ENCODE measurements around the gene PNPLA6.

Gene PNPLA6

DNA sequence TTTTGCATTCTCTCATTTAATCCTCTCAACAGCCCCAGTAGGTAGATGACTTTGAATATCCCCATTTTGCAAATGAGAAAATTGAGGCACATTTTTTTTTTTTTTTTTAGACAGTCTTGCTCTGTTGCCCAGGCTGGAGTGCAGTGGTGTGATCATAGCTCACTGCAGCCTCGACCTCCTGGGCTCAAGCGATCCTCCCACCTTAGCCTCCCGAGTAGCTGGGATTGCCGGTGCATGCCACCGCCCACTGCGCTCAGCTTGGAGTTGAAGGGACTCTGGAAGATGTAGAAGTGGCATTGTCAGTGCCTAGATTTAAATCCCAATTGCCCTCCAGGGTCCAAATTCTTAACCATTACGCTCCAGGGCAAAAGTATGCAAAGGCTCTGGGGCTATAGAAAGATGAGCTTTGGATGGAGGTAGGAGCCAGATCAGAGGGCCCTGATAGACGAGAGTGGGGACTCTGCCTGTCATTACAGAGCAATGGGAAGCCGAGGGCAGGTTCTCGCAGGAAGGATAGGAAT, 13.9 kb upstream of the PNPLA6 start:
- WGBS (ENCODE audit: insufficient coverage): 91% methylated on average over 6 of the region's 10 CpGs
- H3K4me3 ChIP-seq (ENCODE audit: control insufficient read depth in 1 of 7, extremely low read depth in 1 of 7, insufficient read depth in 4 of 7, low read depth in 2 of 7, low read length in 6 of 7): peak overlapping the region in 5 of 7 experiments; percentile 52 to 80 (median 75)
- H3K9me3 ChIP-seq (ENCODE audit: control extremely low read depth in 1 of 5, control insufficient read depth in 4 of 5, insufficient read depth in 2 of 5, low read depth in 1 of 5, low read length in 4 of 5): no peaks in the 10 kb centered on the region
- no peak overlapping the region for H3K27ac ChIP-seq (ENCODE audit: insufficient read depth in 1 of 2, low read depth in 1 of 2, low read length in 2 of 2, poor library complexity in 1 of 2, severe bottlenecking in 2 of 2)
- H3K36me3 ChIP-seq (ENCODE audit: control insufficient read depth in 4 of 4, insufficient read depth in 4 of 4, low read length in 3 of 4): peaks cover 0 to 13% (median 4%) of the 10 kb centered on the region in 4 experiments
- peaks cover 3 to 26% (median 22%) of the 10 kb centered on the region in 4 experiments for H3K4me1 ChIP-seq (ENCODE audit: control extremely low read depth in 1 of 4, control insufficient read depth in 4 of 4, insufficient read depth in 4 of 4, low read length in 3 of 4)
- POLR2A ChIA-PET: no interaction called here
- H3K27me3 ChIP-seq (replicated peaks in 2 of 5; ENCODE audit: control insufficient read depth in 4 of 5, insufficient read depth in 5 of 5, low read length in 4 of 5): no peaks in the 10 kb centered on the region
- DNase-seq: no peak
- CTCF ChIA-PET: interaction anchor here (0.7 to 2.5 kb wide), 5 partner anchors 12 to 258 kb away, joined by 3 to 8 read pairs (median 4); a partner anchor contains a TSS

DNA sequence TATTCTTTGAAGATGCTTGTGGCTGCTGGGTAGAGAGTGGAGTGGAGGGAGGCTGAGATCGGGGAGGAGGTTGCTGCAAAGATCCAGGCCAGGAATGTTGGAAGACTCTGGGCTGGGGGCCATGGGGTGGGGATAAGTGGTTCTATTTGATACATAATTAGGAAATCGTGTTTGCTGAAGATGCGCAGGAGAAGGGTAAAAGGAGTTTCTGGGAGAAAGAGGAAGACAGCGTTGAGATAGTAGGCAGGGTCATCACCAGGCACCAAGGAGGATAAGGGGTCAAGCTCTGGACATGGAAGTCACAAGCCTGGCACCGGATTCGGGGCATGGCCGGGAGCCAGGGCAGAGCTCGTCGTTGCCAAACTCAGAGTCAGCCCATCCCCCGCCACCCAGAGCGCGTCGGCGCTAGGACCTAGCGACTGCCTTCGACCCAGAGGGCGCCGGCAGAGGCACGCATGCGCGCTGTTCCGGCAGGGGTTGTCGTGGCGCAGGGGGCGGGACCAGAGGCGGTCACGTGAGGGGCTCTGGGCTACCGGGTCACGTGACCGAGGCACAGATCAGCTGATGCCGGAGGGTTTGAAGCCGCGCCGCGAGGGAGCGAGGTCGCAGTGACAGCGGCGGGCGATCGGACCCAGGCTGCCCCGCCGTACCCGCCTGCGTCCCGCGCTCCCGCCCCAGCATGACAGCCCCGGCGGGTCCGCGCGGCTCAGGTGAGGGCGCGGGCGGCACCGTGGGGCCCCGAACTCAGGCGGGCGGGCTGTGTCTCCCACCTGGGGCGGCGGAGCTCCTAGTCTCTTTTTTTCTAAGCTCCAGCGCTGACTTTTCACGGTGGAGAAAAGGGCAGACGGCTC, 13.2 kb upstream of the PNPLA6 start, which contains the start of gene MCOLN1:
Gene MCOLN1, plus strand, starts transcription at position 553 of the 851 bp plus-strand sequence. Its CDS starts 127 bp downstream, at position 680.
- Histone ChIP-seq H3K9me3 (ENCODE audit: control extremely low read depth in 1 of 5, control insufficient read depth in 4 of 5, insufficient read depth in 2 of 5, low read depth in 1 of 5, low read length in 4 of 5) (no peaks in the 10 kb centered on the region), H3K27ac (ENCODE audit: insufficient read depth in 1 of 2, low read depth in 1 of 2, low read length in 2 of 2, poor library complexity in 1 of 2, severe bottlenecking in 2 of 2) (peak within 1 kb of the TSS in 1 of 2 experiments; percentile 43), H3K36me3 (ENCODE audit: control insufficient read depth in 4 of 4, insufficient read depth in 4 of 4, low read length in 3 of 4) (peaks cover 0 to 13% (median 4%) of the 10 kb centered on the region in 4 experiments), H3K27me3 (replicated peaks in 2 of 5; ENCODE audit: control insufficient read depth in 4 of 5, insufficient read depth in 5 of 5, low read length in 4 of 5) (no peaks in the 10 kb centered on the region), H3K4me1 (ENCODE audit: control extremely low read depth in 1 of 4, control insufficient read depth in 4 of 4, insufficient read depth in 4 of 4, low read length in 3 of 4) (peaks cover 3 to 24% (median 20%) of the 10 kb centered on the region in 4 experiments), H3K4me3 (ENCODE audit: control insufficient read depth in 1 of 7, extremely low read depth in 1 of 7, insufficient read depth in 4 of 7, low read depth in 2 of 7, low read length in 6 of 7) (peak within 1 kb of the TSS; percentile 34 to 80 (median 70))
- ChIA-PET POLR2A (no interaction called here), CTCF (interaction anchor here (0.7 to 2.5 kb wide), 7 partner anchors 11 to 407 kb away, joined by 3 to 8 read pairs (median 3); a partner anchor contains a TSS)
- 2% methylated on average over 59 of the region's 65 CpGs for WGBS (ENCODE audit: insufficient coverage)
- DNase-seq: peak; percentile 94 to 98 (median 96)

DNA sequence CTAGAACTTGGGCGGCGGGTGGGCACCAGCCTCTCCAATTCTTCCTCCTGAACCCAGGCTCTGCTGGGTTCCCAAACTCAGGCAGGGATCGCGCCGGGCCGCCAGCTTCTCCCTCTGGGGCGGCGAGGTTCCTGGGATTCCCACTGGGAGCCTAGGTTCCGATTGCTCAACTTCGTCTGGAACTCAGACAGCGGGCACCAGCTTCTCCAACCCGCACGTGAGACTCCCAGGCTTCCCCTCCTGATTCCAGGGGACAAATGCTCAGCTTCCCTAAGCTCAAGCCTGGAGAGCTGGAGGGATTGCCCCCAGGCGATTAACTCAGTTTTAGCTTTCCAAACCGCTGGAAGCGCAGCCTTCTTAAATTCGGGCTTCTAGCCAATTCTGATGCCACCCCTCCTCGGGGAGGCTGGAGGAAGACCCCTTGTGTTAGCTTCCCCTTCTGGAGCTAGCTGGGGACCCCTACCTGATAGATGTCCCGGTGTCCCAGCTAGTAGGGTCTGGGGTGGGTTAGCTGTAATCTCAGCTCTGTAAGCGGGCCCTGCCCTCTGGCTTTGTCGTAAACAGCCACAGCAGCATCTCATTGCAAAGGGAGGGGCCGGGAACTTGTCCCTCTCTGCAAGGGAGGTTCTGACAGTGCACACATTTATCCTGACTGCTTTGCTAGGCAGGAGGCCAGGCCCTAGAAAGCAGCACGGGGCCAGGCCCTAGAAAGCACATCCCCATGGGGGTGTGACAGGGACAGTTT, 12.4 kb upstream of the PNPLA6 start:
- ChIA-PET POLR2A (no interaction called here), CTCF (interaction anchor here (1.0 to 2.5 kb wide), 7 partner anchors 10 to 406 kb away, joined by 3 to 8 read pairs (median 4); partner anchors contain the start of gene PNPLA6)
- peaks cover 0 to 13% (median 4%) of the 10 kb centered on the region in 4 experiments for H3K36me3 ChIP-seq (ENCODE audit: control insufficient read depth in 4 of 4, insufficient read depth in 4 of 4, low read length in 3 of 4)
- WGBS (ENCODE audit: insufficient coverage): 15% methylated on average over 21 of the region's 23 CpGs
- no peaks in the 10 kb centered on the region for H3K9me3 ChIP-seq (ENCODE audit: control extremely low read depth in 1 of 5, control insufficient read depth in 4 of 5, insufficient read depth in 2 of 5, low read depth in 1 of 5, low read length in 4 of 5)
- peaks cover 3 to 32% (median 24%) of the 10 kb centered on the region in 4 experiments for H3K4me1 ChIP-seq (ENCODE audit: control extremely low read depth in 1 of 4, control insufficient read depth in 4 of 4, insufficient read depth in 4 of 4, low read length in 3 of 4)
- H3K27me3 ChIP-seq (replicated peaks in 2 of 5; ENCODE audit: control insufficient read depth in 4 of 5, insufficient read depth in 5 of 5, low read length in 4 of 5): no peaks in the 10 kb centered on the region
- H3K27ac ChIP-seq (ENCODE audit: insufficient read depth in 1 of 2, low read depth in 1 of 2, low read length in 2 of 2, poor library complexity in 1 of 2, severe bottlenecking in 2 of 2): peak overlapping the region in 1 of 2 experiments; percentile 43
- H3K4me3 ChIP-seq (ENCODE audit: control insufficient read depth in 1 of 7, extremely low read depth in 1 of 7, insufficient read depth in 4 of 7, low read depth in 2 of 7, low read length in 6 of 7): peak overlapping the region; percentile 34 to 80 (median 70)
- no peak for DNase-seq

DNA sequence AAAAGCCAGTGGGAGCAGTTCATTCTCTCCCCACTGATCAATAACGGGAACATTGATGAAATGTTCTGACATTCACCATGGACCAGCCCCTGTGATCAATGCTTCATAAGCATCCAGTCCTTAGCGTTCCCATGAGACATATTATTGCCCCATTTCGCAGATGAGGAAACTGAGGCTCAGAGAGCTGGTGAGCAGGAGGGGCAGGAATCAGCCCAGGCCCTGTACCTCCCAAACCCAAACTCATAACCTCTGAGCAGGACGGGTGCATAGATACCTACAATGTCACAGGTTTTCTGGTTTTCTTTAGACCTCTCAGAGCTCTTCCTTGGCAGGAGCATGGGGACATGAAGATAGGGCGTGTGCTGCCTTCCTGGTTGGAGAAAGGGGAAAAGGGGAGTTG, 11.0 kb upstream of the PNPLA6 start:
- Histone ChIP-seq H3K9me3 (ENCODE audit: control extremely low read depth in 1 of 5, control insufficient read depth in 4 of 5, insufficient read depth in 2 of 5, low read depth in 1 of 5, low read length in 4 of 5) (no peaks in the 10 kb centered on the region), H3K27ac (ENCODE audit: insufficient read depth in 1 of 2, low read depth in 1 of 2, low read length in 2 of 2, poor library complexity in 1 of 2, severe bottlenecking in 2 of 2) (no peak overlapping the region), H3K4me1 (ENCODE audit: control extremely low read depth in 1 of 4, control insufficient read depth in 4 of 4, insufficient read depth in 4 of 4, low read length in 3 of 4) (peaks cover 3 to 34% (median 25%) of the 10 kb centered on the region in 4 experiments), H3K4me3 (ENCODE audit: control insufficient read depth in 1 of 7, extremely low read depth in 1 of 7, insufficient read depth in 4 of 7, low read depth in 2 of 7, low read length in 6 of 7) (no peak overlapping the region), H3K27me3 (replicated peaks in 2 of 5; ENCODE audit: control insufficient read depth in 4 of 5, insufficient read depth in 5 of 5, low read length in 4 of 5) (no peaks in the 10 kb centered on the region), H3K36me3 (ENCODE audit: control insufficient read depth in 4 of 4, insufficient read depth in 4 of 4, low read length in 3 of 4) (peaks cover 0 to 14% (median 7%) of the 10 kb centered on the region in 4 experiments)
- no peak for DNase-seq
- WGBS (ENCODE audit: insufficient coverage): 98% methylated on average over 5 of the region's 5 CpGs
- POLR2A ChIA-PET: no interaction called here
- CTCF ChIA-PET: interaction anchor here (1.4 to 1.8 kb wide), 2 partner anchors 11 to 13 kb away, joined by 3 to 4 read pairs; partner anchors contain the start of gene PNPLA6

DNA sequence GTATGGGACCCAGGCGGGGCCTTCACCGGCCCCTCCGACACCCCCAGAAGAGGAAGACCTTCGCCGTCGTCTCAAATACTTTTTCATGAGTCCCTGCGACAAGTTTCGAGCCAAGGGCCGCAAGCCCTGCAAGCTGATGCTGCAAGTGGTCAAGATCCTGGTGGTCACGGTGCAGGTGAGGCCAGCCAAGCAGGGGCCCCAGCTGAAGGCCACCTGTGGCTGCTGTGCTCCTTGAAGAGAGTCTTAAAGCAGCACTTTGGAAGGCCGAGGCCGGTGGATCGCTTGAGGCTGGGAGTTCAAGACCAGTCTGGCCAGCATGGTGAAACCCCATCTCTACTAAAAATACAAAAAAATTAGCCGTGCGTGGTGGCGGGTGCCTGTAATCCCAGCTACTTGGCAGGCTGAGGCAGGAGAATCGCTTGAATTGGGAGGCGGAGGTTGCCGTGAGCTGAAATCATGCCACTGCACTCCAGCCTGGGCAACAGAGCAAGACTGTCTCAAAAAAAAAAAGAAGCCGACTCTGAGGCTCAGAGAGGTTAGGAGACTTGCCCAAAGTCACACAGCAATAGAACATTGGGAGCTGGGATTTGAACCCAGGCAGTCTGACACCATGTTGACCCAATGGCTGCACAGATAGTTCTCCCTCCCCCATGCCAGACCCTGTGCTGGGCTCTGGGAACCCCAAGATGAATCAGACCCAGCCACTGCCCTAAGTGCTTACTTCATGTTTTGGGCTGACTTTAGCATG, 10.4 kb upstream of the PNPLA6 start:
- Histone ChIP-seq H3K4me1 (ENCODE audit: control extremely low read depth in 1 of 4, control insufficient read depth in 4 of 4, insufficient read depth in 4 of 4, low read length in 3 of 4) (peaks cover 3 to 34% (median 25%) of the 10 kb centered on the region in 4 experiments), H3K27ac (ENCODE audit: insufficient read depth in 1 of 2, low read depth in 1 of 2, low read length in 2 of 2, poor library complexity in 1 of 2, severe bottlenecking in 2 of 2) (no peak overlapping the region), H3K36me3 (ENCODE audit: control insufficient read depth in 4 of 4, insufficient read depth in 4 of 4, low read length in 3 of 4) (peaks cover 0 to 14% (median 8%) of the 10 kb centered on the region in 4 experiments), H3K9me3 (ENCODE audit: control extremely low read depth in 1 of 5, control insufficient read depth in 4 of 5, insufficient read depth in 2 of 5, low read depth in 1 of 5, low read length in 4 of 5) (no peaks in the 10 kb centered on the region), H3K4me3 (ENCODE audit: control insufficient read depth in 1 of 7, extremely low read depth in 1 of 7, insufficient read depth in 4 of 7, low read depth in 2 of 7, low read length in 6 of 7) (no peak overlapping the region), H3K27me3 (replicated peaks in 2 of 5; ENCODE audit: control insufficient read depth in 4 of 5, insufficient read depth in 5 of 5, low read length in 4 of 5) (no peaks in the 10 kb centered on the region)
- POLR2A ChIA-PET: no interaction called here
- no peak for DNase-seq
- WGBS (ENCODE audit: insufficient coverage): 97% methylated on average over 14 of the region's 20 CpGs
- CTCF ChIA-PET: interaction anchor here (1.3 to 1.4 kb wide), 2 partner anchors 8 to 10 kb away, joined by 3 read pairs; partner anchors contain the start of gene PNPLA6

All from common myeloid progenitor, CD34-positive (primary cell).